ENCODE data around the gene SDK1.

GRCh38 chr7:4166340-4166739 is 865.3 kb downstream of the SDK1 start:
- TF ChIP-seq, protein P1, sequence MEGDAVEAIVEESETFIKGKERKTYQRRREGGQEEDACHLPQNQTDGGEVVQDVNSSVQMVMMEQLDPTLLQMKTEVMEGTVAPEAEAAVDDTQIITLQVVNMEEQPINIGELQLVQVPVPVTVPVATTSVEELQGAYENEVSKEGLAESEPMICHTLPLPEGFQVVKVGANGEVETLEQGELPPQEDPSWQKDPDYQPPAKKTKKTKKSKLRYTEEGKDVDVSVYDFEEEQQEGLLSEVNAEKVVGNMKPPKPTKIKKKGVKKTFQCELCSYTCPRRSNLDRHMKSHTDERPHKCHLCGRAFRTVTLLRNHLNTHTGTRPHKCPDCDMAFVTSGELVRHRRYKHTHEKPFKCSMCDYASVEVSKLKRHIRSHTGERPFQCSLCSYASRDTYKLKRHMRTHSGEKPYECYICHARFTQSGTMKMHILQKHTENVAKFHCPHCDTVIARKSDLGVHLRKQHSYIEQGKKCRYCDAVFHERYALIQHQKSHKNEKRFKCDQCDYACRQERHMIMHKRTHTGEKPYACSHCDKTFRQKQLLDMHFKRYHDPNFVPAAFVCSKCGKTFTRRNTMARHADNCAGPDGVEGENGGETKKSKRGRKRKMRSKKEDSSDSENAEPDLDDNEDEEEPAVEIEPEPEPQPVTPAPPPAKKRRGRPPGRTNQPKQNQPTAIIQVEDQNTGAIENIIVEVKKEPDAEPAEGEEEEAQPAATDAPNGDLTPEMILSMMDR (IDR thresholded peaks at IDR 0.05), result no peak
- TF ChIP-seq POLR2A (IDR thresholded peaks at IDR 0.05) (no peak), POLR2AphosphoS5 (IDR thresholded peaks at IDR 0.05) (no peak)
